Measurements from ENCODE around the gene HEXD. TPM values are rescaled to one million over a fixed set of nuclear protein-coding genes. Genes with fewer than 3 reads are reported as not detected.

HEXD gene
- total RNA-seq, 6 donors from 2014 or later = 33.7 to 250 (median 43.4) TPM

DNA sequence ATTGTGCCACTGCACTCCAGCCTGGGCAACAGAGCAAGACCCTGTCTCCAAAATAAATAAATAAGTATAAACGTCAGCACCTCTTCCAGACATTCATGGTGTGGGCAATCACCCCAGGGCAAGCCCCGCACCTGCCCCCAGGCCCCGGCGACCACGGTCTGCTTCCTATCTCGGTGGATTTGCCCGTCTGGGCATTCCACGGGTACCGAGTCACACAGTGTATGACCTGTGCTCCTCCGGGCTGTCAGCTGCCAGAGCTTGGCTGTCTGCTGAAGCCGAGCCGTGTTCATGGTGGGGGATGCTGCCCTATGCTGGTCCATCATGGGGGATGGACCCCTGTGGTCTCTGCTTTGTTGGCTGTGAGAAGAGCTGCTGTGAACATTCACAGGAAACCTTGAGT is 17.0 kb downstream of the HEXD start:
- TF ChIP-seq POLR2A (IDR thresholded peaks at IDR 0.05) = no peak
- no peak for TF ChIP-seq POLR2AphosphoS5 (IDR thresholded peaks at IDR 0.05)
- no peak for TF ChIP-seq EP300 (IDR thresholded peaks at IDR 0.05)
- TF ChIP-seq, protein P1, sequence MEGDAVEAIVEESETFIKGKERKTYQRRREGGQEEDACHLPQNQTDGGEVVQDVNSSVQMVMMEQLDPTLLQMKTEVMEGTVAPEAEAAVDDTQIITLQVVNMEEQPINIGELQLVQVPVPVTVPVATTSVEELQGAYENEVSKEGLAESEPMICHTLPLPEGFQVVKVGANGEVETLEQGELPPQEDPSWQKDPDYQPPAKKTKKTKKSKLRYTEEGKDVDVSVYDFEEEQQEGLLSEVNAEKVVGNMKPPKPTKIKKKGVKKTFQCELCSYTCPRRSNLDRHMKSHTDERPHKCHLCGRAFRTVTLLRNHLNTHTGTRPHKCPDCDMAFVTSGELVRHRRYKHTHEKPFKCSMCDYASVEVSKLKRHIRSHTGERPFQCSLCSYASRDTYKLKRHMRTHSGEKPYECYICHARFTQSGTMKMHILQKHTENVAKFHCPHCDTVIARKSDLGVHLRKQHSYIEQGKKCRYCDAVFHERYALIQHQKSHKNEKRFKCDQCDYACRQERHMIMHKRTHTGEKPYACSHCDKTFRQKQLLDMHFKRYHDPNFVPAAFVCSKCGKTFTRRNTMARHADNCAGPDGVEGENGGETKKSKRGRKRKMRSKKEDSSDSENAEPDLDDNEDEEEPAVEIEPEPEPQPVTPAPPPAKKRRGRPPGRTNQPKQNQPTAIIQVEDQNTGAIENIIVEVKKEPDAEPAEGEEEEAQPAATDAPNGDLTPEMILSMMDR (IDR thresholded peaks at IDR 0.05) = no peak
- DNase-seq = peak in 1 of 2 donors; percentile 67
- ATAC-seq (ENCODE audit: low FRiP score in 2 of 2) = no peak
- Histone ChIP-seq H3K9me3 (no peaks in the 10 kb centered on the region), H3K27ac (no peak overlapping the region), H3K4me1 (peaks cover 0 to 5% (median 4%) of the 10 kb centered on the region in 4 donors), H3K4me3 (no peak overlapping the region), H3K27me3 (no peaks in the 10 kb centered on the region), H3K36me3 (peaks cover 0 to 52% (median 32%) of the 10 kb centered on the region in 4 donors)
- WGBS, 2 donors = 90 to 94% methylated on average over 8 to 12 of the region's 12 CpGs

DNA sequence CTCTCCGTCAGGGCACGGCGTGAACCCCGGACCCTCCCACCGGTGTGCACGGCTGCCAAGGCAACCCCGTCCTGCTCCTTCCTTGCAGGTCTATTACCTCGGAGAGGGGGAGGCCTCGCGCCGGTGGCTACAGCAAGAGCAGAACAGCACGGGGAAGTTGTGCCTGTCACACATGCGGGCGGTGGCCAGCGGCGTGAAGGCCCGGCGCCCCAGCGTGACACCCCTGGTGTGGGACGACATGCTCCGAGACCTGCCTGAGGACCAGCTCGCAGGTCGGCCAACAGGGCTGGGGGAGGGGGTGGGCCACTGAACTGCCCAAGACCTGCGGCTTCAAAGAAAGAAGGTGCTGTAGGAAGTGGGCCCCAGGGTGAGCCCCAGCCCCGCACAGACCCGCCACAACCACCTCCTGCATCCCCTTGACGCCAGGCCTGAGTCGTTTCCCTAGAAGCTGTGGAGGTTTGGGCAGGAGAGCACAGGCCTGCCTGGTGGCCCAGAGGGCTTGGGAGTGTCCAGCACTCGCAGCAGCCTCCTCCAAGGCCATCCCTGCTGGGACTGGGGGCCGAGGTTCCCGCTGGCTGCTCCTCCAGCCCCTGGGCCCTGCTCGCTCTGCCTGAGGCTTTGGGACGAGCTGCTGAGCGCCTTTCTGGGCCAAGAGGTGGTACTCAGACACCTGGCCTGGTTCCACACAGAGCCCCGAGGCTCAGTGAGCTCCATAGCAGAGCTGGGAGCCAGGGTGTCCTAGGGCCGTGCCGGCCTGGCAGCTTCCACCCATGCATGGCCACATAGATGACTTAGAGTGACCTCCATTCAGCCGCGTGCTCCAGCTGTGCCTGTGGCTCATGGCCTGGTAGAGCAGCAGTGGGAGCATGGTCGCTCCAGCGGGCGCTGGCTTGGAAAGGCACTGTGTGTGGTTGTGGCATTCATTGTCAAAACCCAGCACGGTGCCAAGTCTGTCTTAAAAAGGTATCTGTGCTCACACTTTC is 17.7 kb downstream of the HEXD start:
- Histone ChIP-seq H3K36me3 (peaks cover 0 to 51% (median 32%) of the 10 kb centered on the region in 4 donors), H3K4me1 (peaks cover 0 to 10% (median 8%) of the 10 kb centered on the region in 4 donors), H3K4me3 (no peak overlapping the region), H3K27ac (no peak overlapping the region), H3K27me3 (no peaks in the 10 kb centered on the region), H3K9me3 (no peaks in the 10 kb centered on the region)
- DNase-seq = peak in 1 of 2 donors; percentile 82
- no peak for ATAC-seq (ENCODE audit: low FRiP score in 2 of 2)
- 88 to 91% methylated on average over 21 to 42 of the region's 43 CpGs for WGBS, 2 donors
- TF ChIP-seq POLR2AphosphoS5 (IDR thresholded peaks at IDR 0.05) = no peak
- no peak for TF ChIP-seq POLR2A (IDR thresholded peaks at IDR 0.05)
- no peak for TF ChIP-seq EP300 (IDR thresholded peaks at IDR 0.05)
- TF ChIP-seq, protein P1 (IDR thresholded peaks at IDR 0.05) = no peak

DNA sequence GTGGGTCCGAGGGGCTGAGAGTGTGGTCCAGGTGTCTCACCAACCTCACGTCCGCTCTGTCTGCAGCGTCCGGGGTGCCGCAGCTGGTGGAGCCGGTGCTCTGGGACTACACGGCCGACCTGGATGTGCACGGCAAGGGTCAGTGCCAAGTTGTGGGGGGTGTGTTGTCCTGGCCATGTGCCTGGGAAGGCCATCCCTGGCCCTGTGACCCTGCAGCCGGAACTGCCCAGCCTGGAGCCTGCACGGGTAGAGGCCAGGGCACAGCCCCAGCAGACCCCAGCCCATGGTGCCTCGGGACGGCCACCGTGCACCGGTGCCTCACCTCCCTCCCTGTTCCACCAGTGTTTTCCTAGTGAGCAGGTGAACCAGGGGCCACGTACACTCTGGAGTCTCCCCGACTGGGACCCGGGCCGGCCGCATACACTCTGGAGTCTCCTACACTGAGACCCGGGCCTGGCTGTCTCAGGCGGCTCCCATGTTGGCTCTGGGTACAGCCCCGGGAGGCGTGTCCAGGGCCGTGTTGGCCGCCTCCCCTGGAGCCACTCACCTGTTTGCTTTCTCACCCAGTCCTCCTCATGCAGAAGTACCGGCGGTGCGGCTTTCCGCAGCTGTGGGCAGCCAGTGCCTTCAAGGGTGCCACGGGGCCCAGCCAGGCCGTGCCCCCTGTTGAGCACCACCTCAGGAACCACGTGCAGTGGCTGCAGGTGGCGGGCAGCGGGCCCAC is 18.6 kb downstream of the HEXD start:
- peaks cover 0 to 51% (median 32%) of the 10 kb centered on the region in 4 donors for H3K36me3 ChIP-seq
- H3K4me3 ChIP-seq = no peak overlapping the region
- TF ChIP-seq POLR2A (IDR thresholded peaks at IDR 0.05) = no peak
- TF ChIP-seq, protein P1 (IDR thresholded peaks at IDR 0.05) = no peak
- no peak for TF ChIP-seq EP300 (IDR thresholded peaks at IDR 0.05)
- TF ChIP-seq POLR2AphosphoS5 (IDR thresholded peaks at IDR 0.05) = no peak
- no peaks in the 10 kb centered on the region for H3K27me3 ChIP-seq
- peaks cover 0 to 17% (median 11%) of the 10 kb centered on the region in 4 donors for H3K4me1 ChIP-seq
- no peak overlapping the region for H3K27ac ChIP-seq
- H3K9me3 ChIP-seq = no peaks in the 10 kb centered on the region
- DNase-seq (peak in 1 of 2 donors; percentile 78), ATAC-seq (ENCODE audit: low FRiP score in 2 of 2) (no peak)
- WGBS, 2 donors = 88% methylated on average over 10 to 16 of the region's 36 CpGs

DNA sequence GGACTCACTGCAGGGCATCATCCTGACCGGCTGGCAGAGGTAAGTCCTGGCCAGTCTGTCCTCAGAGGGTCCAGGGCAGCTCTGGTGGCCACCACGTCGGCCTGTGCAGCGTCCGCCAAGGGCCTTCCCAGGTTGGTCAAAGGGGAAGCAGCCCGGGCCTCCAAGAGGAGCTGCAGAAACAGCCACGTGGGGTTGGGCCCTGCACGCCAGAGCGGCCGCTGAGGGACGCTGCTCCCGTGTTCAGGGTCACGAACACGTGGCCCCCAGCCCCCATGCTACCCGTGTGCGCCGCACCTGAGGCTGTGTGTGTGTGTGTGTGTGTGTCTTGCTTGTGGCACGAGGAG is 19.1 kb downstream of the HEXD start:
- DNase-seq = no peak
- no peak for ATAC-seq (ENCODE audit: low FRiP score in 2 of 2)
- H3K9me3 ChIP-seq = no peaks in the 10 kb centered on the region
- WGBS, 2 donors = 87 to 95% methylated on average over 16 to 18 of the region's 18 CpGs
- H3K36me3 ChIP-seq = peaks cover under 1 to 56% (median 34%) of the 10 kb centered on the region in 4 donors
- no peaks in the 10 kb centered on the region for H3K27me3 ChIP-seq
- no peak overlapping the region for H3K27ac ChIP-seq
- H3K4me1 ChIP-seq = peaks cover 0 to 17% (median 11%) of the 10 kb centered on the region in 4 donors
- TF ChIP-seq EP300 (IDR thresholded peaks at IDR 0.05) (no peak), POLR2A (IDR thresholded peaks at IDR 0.05) (no peak), POLR2AphosphoS5 (IDR thresholded peaks at IDR 0.05) (no peak)
- TF ChIP-seq, protein P1 (IDR thresholded peaks at IDR 0.05) = no peak
- H3K4me3 ChIP-seq = no peak overlapping the region

Measured in upper lobe of left lung (tissue), 6 donors.